Left colon (tissue), 2 donors: ENCODE results near the gene NLRP3. TPM values are rescaled to one million over a fixed set of nuclear protein-coding genes. Genes with fewer than 3 reads are reported as not detected.
A peak's percentile ranks its signal among the peaks of the same experiment; 100 is the strongest.
"Not testable (repeated sequence)": the region's sequence is repeated elsewhere in the genome, so short reads cannot be mapped to it uniquely, and the experiment has no call there.

Experiments
- ATAC-seq: fragments of 200-7000 bp; cut with Tn5 transposase; one replicate; pipeline ENCODE4 v1.9.1; 2020; ENCODE audit warnings: mild to moderate bottlenecking, moderate library complexity
- DNase-seq, 2 donors: peaks; one replicate each; pipeline ENCODE4 v3.0.0-alpha.2; 2020
- intact Hi-C, 2 donors: fragments of 100-400 bp; cut with DNase I in 1 of 2; cut with micrococcal nuclease in 1 of 2; formaldehyde crosslinking; loops; one replicate each; pipeline versions ENCODE4 v1.11.2 to v1.14.0; 2022; cut with DNase I, micrococcal nuclease
- total RNA-seq, 2 donors: library from RNA; stranded (reverse); fragmentation: NEBNext Ultra II Directional; extraction: Animal tissue kit (Norgen Biotek cat#: 25700); gene quantifications; one replicate each; pipeline ENCODE4 v1.2.1, GENCODE V29; 2021
- donor health status: DM: no; HTN: no; CAD: no.
- donor health status: DM: yes; HTN: yes; CAD: no.

Gene NLRP3
- total RNA-seq, 2 donors from 2014 or later = 0.61 to 2.7 TPM

GRCh38 chr1:247453997-247454396 lies 38.0 kb downstream of the NLRP3 start:
- no peak for ATAC-seq
- DNase-seq = no peak
- intact Hi-C loops = no loop called here

DNA sequence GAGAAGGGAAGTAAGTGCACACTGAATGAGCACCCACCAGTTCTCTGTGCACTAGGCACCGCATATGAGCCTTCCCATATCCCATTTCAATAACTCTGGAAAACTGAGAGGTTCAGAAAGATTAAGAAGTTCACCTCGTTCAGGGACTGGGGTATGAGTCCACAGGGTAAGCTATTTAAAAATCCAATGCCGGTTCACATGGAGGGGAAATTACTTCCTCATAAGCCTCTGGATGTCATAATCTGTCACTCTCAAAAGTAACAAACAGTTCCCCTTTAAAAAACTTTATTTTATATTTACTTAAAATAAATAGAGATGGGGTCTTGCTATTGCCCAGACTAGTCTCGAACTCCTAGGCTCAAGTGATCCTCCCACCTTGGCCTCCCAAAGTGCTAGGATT lies 40.0 kb downstream of the NLRP3 start:
- DNase-seq (no peak), ATAC-seq (no peak)
- intact Hi-C loops = no loop called here

- intact Hi-C loops = no loop called here
- DNase-seq (no peak), ATAC-seq (no peak)
Observed at GRCh38 chr1:247456914-247457639, 41.1 kb downstream of the NLRP3 start.

DNA sequence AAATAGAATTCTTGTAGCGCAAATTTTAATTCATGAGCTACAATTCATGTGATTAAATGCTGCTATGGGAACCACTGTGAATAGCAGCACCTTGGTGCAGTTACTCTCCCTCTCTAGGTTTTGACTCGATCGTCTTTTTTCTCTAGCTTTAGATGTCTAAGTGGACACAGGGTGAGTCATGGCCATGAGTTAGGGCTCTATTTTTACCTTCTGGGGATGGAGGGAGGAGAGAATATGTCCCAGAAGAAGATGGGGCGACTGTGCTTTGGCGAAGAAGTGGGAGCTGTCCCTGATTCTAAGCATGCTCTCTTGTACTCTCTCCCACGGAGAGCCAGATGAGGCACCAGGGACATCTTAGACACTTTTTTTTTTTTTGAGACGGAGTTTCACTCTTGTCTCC lies 43.5 kb downstream of the NLRP3 start:
- ATAC-seq = no peak
- intact Hi-C loops = no loop called here
- DNase-seq = no peak

DNA sequence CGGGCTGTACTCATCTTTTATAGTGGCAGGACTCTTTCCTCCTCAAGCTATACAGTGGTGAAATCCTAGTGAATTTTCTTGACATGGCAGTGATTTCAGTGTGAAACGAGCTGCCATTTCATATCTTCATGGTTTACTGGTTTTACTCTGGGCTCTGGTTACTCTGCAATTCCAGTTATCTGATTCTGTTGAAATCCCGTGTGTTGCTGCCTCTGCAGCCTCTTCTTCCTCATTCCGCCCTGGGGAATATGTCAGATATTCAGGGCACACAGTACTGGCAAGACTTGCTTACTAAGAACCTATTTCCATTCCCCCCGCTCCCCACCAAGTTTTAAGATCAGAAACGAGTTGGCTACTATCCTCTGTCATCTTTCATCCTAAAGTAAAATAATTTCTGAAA lies 49.8 kb downstream of the NLRP3 start:
- ATAC-seq (no peak), DNase-seq (no peak)
- intact Hi-C loops = no loop called here

DNA sequence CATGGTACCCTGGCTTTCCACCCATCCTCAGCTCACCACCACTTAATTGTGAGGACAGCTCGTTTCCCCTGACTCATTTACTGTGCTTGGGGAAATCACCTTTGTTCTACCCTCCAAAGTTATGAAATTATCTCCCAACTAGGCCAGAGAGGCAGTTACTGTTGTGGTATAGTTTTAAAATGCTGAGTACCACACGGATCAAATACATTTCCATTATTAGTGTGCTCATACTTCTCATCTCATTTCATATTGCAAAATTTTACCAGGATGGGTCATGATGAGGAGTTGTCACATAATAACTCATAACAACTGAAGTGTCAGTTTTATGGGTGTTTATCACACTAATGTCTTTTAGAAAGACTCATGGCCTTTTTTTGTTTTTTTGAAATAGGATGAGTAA lies 51.2 kb downstream of the NLRP3 start:
- intact Hi-C loops = no loop called here
- DNase-seq (no peak), ATAC-seq (no peak)

GRCh38 chr1:247468481-247469140 lies 52.6 kb downstream of the NLRP3 start:
- ATAC-seq = no peak
- DNase-seq = no peak
- intact Hi-C loops = no loop called here

DNA sequence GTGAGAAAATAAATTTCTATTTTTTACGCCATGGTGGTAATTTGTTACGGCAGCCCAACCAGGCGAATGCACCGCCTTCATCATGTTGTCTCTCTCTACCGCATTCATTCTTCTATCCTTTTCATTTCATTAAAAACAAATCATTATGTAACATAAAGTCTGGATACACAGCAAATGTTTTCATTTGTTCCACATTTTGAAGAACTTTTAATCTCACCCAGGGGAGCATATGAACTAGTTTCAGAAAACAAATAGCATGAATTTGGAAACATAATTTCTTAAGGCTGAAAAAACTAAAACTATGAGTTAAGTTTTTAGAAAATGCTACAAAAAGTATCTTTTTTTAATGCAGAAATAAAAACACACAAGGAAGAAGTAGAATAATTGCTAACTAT lies 53.2 kb downstream of the NLRP3 start:
- ATAC-seq (no peak), DNase-seq (no peak)
- intact Hi-C loops = no loop called here

- DNase-seq, ATAC-seq, intact Hi-C loops: not testable (repeated sequence)
Observed at GRCh38 chr1:247470942-247471429, 55.0 kb downstream of the NLRP3 start.

- intact Hi-C loops = no loop called here
- DNase-seq (no peak), ATAC-seq (no peak)
Observed at GRCh38 chr1:247471445-247472016, 55.6 kb downstream of the NLRP3 start.

- no peak for ATAC-seq
- intact Hi-C loops = no loop called here
- DNase-seq = no peak
Observed at GRCh38 chr1:247472035-247472434, 56.1 kb downstream of the NLRP3 start.

DNA sequence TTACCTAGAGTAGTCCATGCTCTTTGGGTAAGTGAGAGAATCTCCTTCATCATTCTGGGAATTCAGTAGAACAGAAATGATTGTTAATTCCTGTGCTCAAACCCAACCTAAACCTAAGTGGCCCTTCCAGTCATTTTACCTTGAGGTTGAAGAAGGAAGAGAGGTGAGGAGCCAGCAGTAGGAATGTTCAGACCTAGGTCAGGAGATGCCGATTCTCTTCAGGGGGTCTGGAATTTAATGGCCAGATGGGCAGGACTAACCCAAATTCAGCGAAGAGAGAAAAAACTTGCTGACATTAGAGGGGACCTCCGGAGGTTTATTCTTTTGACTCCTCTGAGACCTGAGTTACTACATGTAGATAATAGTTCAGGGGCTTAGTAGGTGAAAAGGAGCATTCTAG lies 58.4 kb downstream of the NLRP3 start:
- intact Hi-C loops = no loop called here
- no peak for ATAC-seq

DNA sequence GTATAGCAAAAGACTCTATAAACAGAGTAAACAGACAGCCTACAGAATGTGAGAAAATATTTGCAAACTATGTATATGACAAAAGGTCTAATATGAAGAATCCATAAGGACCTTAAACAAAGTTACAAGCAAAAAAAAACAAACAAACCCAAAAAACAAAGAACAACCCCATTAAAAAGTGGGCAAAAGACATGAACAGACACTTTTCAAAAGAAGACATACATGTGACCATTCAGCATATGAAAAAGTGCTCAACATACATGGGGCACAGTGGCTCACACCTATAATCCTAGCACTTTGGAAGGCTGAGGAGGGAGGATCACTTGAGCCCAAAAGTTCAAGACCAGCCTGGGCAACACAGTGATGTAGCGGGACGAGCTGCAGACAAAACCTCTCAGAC lies 59.8 kb downstream of the NLRP3 start:
- no peak for DNase-seq
- intact Hi-C loops = no loop called here
- ATAC-seq = no peak

More for the DNA sequence above, 58.4 kb downstream of the NLRP3 start:
- DNase-seq = no peak

GRCh38 chr1:247476328-247477058 lies 60.5 kb downstream of the NLRP3 start:
- DNase-seq, intact Hi-C loops, ATAC-seq: not testable (repeated sequence)

GRCh38 chr1:247482747-247483146 lies 66.8 kb downstream of the NLRP3 start:
- intact Hi-C loops = no loop called here
- DNase-seq (no peak), ATAC-seq (no peak)

GRCh38 chr1:247487057-247487456 lies 71.1 kb downstream of the NLRP3 start:
- intact Hi-C loops = loop anchor here in 1 of 2 donors (2.0 kb wide), 1 partner anchor 96 kb away; no protein-coding TSS in a partner anchor
- peak in 1 of 2 donors; percentile 11 for DNase-seq
- peak; percentile 86 for ATAC-seq

GRCh38 chr1:247491328-247491727 lies 75.4 kb downstream of the NLRP3 start:
- intact Hi-C loops = no loop called here
- ATAC-seq (no peak), DNase-seq (no peak)

GRCh38 chr1:247493106-247493505 lies 77.1 kb downstream of the NLRP3 start:
- intact Hi-C loops = no loop called here
- DNase-seq (no peak), ATAC-seq (no peak)

DNA sequence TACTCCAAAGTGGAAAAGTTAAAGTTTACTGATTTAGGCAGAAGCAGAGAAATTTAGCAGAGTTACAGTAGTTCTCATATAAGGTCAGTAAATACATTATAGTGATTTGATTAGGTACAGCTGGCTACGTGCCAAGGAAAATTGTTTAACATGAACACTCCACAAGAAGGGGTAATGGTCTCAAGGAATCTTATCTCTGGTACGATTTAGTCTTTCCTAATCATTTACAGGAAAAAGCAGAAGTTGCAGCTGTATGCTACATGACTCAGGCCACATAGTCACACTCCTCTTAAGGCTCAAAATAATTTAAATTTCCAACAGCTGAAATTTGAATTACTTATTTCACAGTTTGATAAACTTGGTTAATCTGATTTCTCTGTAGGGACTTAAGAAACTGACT lies 78.8 kb downstream of the NLRP3 start:
- no peak for DNase-seq
- no peak for ATAC-seq
- intact Hi-C loops = no loop called here
